NCI-H774 (cell line): ENCODE data around the gene CELA1.
"Not testable (repeated sequence)": the region's sequence is repeated elsewhere in the genome, so short reads cannot be mapped to it uniquely, and the experiment has no call there.

ENCODE experiments used
- DNase-seq: peaks from one replicate; lab custom pipeline; 2025; lab: John Stamatoyannopoulos, UW

The CELA1 gene

DNA sequence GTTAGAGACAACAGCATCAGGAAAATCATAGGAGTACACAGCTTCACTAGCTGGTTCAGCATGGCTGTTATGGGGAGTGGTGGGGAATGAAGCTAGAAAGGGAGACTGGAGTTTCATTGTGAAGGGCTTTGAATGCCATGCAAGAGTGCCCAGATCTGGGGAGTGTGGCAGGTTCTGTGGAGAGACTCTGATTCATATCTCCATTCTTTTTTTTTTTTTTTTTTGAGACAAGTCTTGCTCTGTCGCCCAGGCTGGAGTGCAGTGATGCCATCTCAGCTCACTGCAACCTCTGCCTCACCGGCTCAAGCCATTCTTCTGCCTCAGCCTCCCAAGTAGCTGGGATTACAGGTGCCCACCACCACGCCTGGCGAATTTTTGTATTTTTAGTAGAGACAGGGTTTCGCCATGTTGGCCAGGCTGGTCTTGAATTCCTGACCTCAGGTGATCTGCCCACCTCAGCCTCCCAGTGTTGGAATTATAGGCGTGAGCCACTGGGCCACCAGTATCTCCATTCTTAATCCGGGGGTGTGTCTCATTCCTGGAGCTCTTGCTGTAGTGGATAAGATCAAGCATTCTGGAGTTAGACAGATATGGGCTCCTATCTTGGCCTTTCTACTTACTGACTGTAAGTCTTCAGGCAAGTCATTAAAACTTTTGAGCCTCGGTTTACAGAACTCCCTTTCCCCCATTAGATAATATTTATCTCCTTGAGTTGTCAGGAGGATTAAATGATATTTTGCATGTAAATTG, 28.2 kb downstream of the CELA1 start:
- DNase-seq, result not testable (repeated sequence)

DNA sequence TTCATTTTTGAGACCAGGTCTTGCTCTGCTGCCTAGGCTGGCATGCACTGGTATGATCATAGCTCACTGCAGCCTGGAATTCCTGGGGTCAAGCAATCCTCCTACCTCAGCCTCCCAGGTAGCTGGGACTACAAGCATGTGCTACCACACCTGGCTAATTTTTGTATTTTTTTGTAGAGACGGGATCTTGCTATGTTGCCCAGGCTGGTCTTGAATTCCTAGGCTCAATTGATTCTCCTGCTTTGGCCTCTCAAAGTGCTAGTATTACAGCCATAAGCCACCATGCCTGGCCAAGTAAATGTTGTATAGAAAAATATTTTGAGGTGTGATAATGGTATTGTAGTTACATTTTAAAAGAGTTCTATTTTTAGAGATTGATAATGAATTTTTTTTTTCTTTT, 35.1 kb downstream of the CELA1 start:
- no peak for DNase-seq

DNA sequence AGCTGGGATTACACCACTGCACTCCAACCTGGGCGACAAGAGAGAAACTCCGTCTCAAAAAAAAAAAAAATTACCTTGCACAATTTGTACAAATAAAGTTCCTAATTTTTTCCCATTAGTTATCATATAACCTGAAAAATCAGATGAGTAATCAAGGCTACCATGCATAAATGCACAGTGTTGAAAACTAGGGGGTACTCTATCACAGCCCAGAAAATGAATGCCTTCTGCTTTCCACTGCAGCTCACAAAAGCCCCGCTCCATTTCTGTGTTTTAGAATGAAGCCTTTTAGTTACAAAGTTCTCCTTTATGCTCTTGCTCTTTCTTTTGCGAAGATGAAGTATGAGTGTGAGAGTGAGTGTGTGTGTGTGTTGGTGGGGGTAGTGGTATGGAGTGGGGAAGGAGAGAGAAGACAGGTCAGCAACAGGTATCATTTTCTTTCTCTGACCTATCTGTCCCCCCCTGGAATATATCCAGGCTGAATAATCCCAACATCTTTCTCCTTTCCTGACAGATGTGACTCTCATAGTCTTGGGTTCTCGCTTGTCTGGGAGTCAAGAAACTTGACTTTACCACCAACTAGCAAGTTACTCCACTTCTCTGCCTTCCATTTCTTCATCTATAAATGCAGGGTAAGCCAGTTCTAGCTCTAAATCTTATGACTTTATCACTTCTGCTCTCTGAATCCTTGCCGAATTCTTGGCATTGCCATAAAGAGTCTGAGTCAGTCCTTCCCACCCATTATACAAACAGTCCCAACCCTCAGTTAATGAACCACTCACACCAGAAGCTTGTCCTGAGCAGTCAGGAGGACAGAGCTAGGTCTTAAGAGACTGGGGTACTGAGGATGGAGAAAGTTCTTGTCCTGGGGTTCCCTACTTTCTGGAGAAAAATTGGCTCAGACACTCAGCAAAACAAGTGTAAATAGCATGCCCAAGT, 38.6 kb downstream of the CELA1 start:
- DNase-seq, result no peak

DNA sequence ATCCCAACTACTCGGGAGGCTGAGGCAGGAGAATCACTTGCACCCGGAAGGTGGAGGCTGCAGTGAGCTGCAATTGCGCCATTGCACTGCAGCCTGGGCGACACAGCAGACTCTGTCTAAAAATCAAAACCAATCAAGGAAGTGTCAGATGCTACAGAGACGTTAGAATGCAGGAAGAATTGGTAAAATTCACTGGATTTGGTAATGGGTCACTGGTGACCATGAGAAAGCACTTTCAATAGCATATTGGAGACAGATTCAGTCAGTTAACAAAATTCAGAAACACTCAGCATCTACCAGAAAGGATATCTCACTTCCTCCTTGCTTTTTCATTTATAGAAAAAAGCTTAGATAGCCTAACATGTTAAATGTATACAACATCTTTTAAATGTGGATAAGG, 40.0 kb downstream of the CELA1 start:
- DNase-seq, result no peak

DNA sequence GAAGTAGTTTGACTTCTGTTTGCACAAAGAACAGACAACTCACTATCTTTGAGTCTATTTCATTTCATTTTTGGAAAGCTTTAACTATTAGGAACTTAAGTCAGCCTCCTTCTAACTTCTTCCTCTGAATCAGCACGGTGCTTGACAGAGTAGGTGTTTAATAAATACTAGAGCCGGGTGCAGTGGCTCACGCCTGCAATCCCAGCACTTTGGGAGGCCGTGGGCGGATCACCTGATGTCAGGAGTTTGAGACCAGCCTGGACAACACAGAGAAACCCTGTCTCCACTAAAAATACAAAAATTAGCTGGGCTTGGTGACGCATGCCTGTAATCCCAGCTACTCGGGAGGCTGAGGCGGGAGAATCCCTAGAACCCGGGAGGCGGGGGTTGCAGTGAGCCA, 45.7 kb downstream of the CELA1 start:
- DNase-seq, result not testable (repeated sequence)

DNA sequence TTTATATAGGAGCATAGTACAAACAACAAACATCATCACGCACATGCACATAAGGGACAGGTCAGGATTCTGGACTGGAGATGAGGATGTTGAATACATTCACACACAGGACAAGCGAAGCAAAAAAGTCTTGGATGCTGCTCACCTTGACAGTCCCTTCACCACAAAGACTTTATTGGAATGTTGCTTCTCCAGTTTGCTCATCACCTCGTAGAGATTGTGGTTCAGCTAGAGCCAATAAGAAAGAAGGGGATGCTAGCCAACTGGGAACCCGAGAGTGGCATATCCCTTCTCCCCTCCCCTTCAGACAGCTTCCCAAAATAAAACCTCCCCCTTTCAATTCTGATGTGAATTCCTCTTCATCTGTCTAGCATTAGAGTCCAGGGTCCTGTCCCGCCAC, 50.8 kb downstream of the CELA1 start:
- DNase-seq, result no peak

DNA sequence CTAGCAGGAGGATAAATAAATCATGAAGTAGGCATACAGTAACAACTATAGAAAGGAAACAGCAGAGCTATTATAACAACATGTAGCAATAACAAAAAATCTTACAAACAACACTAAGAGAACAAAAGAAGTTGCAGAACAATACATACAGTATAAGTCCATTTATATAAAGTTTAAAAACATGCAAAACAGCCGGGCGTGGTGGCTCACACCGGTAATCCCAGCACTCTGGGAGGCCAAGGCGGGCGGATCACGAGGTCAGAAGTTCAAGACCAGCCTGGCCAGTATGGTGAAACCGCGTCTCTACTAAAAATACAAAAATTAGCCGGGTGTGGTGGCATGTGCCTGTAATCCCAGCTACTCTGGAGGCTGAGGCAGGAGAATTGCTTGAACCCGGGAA, 52.4 kb downstream of the CELA1 start:
- not testable (repeated sequence) for DNase-seq

DNA sequence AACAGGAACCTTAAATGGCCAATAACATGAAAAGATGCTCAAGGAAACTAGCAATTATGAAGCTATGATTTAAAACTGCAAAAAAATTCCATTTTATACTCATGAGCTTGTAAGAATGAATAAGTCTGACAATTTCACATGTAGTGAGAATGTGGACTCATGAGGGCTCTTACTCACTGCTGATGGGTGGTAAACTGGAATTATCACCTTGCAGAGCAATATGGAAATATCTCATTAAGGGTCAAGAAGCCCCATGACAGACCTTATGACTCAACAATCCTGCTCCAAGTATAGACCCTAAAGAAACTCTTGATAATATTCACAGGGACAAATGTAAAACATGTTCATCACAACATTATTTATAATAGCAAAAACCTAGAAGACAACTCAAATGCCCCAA, 52.8 kb downstream of the CELA1 start:
- DNase-seq, result no peak

DNA sequence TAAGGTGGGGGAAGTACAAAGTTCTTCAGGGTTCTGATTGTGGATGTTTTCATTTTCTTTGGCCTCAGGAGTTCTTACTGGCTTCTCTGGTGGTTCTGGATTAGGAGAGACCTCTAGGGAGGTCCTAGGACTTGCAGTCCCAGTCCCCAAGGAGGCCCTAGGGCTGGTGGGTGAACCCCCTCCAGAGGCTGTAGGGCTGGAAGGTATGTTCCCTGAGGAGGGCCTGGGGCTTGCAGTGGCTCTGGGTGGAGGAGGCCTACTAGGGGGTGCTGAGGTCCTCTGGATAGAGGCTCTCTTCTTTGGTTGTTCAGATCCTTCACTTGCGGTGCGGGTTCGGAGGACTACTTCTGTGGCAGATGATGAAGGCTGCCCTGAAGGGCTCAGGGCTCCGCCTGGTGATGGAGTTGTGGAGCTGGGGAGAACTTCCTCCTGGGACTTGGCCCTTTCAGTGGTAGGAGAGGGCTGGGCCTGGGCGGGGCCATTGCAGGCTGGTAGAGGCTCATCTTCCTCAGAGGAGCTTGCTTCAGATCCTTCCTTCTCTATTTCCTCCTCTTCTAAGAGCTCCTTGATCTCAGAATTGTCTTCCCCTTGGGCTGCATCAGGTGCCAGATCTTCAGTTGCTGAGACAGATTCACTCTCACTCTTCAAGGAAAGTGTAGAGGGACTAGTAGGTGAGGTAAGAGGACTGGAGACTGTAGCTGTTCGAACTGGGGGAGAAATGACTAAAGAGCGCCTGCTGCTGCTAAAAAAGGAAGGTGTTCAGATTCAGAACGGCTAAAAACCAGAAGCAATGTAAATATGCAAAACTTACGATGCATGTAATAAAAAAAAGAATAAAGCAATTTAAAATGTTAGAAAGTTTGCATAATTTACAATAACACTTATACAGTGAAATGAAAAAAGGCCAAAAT, 54.6 kb downstream of the CELA1 start:
- not testable (repeated sequence) for DNase-seq

DNA sequence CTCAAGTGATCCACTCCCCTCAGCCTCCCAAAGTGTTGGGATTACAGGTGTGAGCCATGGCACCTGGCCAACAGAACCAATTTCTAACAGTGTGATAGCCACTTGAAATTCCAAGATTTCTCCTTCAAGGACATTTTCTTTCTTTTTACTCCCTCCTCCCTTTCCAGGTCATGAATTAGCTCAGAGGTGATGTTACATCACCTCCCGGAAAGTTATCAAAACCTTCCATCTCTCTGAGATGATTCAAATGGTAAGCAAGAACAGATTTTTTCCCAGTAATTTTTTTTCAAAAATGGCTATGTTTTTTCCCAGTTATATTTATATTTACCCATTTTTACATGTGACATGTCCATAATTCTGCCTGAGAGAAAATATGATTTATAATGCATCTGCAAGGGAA, 60.6 kb downstream of the CELA1 start:
- DNase-seq, result no peak

DNA sequence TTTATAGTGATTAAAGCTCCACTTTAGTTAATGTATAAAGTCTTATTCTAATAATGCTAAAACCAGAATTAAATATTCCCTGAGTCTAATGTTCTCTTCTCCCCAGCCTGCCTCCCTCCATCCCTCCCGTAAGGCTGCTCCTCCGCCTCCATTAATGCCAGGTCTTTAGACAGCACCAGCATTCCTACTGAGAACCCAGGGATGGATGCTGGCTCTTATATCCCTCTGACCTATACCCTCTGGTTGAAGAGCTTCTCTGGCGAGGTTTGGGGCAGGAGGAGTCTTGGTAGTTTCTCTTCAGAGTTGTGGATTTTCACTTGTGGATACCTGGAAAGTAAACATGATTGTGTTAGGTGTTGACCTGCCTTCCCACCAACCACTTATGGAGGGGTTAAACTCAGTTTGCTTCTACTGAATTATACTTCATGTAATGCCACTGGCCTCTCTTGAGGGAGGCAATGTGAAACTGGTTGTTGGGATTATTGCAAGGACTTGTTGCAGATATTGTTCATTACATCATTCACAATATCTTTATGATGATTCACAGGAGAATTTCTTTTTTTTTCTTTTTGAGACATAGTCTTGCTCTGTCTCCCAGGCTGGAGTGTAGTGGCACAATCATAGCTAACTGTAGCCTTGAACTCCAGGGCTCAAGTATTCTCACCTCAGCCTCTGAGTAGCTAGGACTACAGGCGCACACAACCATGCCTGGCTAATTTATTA, 65.1 kb downstream of the CELA1 start:
- DNase-seq, result no peak
